TTC549 (cell line): Measurements from ENCODE around the gene FCGR3A.
"Not testable (repeated sequence)": the region's sequence is repeated elsewhere in the genome, so short reads cannot be mapped to it uniquely, and the experiment has no call there.

Source experiments
- FAIRE-seq: peaks from 2 replicates; lab custom pipeline; 2012; peaks lifted over from hg19 to GRCh38; lab: Jason Lieb, UNC

The FCGR3A gene

DNA sequence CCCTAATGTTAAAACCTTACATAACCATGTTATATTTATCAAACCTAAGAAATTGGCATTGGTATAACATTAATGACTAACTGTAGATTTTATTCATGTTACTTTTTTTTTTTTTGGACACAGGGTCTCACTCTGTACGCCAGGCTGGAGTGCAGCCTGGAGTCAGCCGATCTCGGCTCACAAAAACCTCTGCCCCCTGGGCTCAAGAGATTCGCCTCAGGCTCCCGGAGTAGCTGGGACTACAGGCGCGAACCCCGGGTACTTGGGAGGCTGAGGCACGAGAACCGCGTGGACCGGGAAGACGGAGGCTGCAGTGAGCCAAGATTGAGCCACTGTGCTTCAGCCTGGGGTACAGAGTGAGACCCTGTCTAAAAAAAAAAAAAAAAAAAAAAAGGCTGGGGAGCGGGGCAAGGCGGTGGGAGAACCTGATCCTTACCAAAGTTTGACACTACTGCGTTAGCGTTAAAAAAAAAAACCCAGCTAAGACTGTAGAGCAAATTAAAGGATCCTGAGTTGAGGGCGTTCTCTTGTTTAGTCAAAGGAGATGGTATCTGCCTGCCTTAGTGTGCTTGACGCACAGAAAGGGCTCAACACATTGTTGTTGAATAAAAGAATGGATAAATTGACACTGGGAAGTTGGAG, 20.0 kb downstream of the FCGR3A start:
- not testable (repeated sequence) for FAIRE-seq

DNA sequence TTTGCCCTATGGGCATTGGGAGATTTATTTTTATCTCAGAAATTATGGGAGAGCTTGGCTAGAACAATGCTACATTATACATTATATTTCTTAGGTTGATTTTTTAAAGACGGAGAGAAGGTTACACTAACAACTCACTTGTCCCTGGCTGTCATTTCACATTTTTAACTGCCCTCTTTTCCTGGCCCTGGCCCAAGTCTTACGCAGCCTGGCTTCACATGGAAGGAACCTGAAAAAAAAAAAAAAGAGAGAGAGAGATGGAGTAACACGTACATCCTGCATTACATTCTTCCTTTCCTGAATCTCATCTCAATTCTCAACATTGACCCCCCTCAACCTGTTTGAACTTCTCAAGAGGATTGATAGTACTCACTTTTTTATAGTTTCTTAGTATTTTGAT, 21.1 kb downstream of the FCGR3A start:
- not testable (repeated sequence) for FAIRE-seq

DNA sequence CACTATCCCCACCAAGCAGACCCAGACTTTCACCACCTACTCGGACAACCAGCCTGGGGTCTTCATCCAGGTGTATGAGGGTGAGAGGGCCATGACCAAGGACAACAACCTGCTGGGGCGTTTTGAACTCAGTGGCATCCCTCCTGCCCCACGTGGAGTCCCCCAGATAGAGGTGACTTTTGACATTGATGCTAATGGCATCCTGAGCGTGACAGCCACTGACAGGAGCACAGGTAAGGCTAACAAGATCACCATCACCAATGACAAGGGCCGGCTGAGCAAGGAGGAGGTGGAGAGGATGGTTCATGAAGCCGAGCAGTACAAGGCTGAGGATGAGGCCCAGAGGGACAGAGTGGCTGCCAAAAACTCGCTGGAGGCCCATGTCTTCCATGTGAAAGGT, 23.7 kb downstream of the FCGR3A start:
- FAIRE-seq = not testable (repeated sequence)

DNA sequence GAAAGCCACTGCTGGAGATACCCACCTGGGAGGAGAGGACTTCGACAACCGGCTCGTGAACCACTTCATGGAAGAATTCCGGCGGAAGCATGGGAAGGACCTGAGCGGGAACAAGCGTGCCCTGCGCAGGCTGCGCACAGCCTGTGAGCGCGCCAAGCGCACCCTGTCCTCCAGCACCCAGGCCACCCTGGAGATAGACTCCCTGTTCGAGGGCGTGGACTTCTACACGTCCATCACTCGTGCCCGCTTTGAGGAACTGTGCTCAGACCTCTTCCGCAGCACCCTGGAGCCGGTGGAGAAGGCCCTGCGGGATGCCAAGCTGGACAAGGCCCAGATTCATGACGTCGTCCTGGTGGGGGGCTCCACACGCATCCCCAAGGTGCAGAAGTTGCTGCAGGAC, 24.3 kb downstream of the FCGR3A start:
- not testable (repeated sequence) for FAIRE-seq

DNA sequence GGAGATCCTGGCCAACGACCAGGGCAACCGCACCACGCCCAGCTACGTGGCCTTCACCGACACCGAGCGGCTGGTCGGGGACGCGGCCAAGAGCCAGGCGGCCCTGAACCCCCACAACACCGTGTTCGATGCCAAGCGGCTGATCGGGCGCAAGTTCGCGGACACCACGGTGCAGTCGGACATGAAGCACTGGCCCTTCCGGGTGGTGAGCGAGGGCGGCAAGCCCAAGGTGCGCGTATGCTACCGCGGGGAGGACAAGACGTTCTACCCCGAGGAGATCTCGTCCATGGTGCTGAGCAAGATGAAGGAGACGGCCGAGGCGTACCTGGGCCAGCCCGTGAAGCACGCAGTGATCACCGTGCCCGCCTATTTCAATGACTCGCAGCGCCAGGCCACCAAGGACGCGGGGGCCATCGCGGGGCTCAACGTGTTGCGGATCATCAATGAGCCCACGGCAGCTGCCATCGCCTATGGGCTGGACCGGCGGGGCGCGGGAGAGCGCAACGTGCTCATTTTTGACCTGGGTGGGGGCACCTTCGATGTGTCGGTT, 24.8 kb downstream of the FCGR3A start:
- FAIRE-seq = not testable (repeated sequence)

DNA sequence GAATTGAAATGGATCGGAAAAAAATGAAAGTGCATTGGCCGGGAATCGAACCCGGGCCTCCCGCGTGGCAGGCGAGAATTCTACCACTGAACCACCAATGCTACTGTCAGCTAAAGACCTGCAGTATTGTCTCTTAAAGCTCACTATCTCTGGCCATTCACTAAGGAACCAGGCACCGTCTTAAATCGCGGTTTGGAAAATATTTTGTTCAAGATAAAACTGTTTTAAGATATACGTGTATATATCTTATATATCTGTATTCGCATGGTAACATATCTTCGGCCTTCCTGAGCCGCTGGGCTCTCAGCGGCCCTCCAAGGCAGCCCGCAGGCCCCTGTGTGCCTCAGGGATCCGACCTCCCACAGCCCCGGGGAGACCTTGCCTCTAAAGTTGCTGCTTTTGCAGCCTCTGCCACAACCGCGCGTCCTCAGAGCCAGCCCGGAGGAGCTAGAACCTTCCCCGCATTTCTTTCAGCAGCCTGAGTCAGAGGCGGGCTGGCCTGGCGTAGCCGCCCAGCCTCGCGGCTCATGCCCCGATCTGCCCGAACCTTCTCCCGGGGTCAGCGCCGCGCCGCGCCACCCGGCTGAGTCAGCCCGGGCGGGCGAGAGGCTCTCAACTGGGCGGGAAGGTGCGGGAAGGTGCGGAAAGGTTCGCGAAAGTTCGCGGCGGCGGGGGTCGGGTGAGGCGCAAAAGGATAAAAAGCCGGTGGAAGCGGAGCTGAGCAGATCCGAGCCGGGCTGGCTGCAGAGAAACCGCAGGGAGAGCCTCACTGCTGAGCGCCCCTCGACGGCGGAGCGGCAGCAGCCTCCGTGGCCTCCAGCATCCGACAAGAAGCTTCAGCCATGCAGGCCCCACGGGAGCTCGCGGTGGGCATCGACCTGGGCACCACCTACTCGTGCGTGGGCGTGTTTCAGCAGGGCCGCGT, 25.5 kb downstream of the FCGR3A start, which contains the start of gene HSPA6:
TSS of gene HSPA6 (plus strand) at position 724 of the 925 bp plus-strand sequence. CDS start at position 843, 119 bp downstream.
- not testable (repeated sequence) for FAIRE-seq

DNA sequence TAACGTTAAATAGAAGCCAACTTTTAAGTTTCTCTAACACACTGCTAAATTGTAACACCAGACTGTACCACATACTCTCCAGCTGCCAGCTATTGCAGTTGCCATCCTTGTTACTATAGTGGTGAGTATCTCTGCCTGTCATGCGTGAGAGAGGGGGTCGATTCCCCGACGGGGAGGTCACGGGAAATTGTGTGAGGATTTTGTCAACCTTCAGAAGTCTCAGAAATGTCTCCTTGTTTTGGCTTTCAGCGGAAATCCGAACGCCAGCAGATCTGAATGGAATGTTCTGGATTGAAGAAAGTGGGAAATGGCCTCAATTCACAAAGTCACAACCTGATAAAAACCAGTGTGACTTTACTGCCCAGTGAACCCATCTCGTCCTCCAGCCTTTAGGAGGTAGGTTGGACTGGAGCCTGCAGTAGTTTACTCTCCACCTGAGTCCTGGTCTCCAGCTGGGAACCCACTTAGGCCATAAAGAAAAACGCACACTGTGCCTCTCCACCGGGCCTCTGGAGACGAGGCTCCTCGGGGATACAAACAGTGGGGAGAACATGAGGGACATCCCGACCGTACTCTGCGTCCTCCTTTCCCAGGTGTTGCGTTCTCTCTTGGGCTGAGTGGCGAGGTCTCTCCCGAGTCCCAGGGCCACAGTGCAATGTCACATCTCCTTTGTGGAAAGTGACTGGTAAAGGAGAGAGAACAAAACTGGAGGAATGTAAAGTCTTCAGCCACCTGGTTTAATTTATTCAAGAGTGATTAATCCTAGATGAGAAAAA, 26.4 kb downstream of the FCGR3A start:
- not testable (repeated sequence) for FAIRE-seq

DNA sequence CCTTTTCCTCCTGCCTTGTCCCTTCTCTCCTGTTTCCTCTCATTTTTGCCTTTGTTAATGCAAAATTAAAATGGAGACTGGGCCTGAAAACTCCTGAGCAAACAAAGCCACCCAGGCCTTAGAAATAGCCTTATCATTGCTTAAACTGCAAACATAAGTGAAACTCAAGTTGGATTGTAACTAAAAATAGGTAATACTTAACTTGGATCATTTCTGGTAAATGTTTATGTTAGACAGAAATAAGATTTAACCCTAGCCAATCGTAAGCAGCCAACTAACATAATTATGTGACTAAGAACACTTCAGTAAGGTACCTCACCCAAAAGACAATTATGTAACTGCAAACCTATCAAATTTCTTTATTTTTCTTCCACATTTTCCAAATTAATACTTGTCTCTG, 35.7 kb downstream of the FCGR3A start:
- not testable (repeated sequence) for FAIRE-seq

DNA sequence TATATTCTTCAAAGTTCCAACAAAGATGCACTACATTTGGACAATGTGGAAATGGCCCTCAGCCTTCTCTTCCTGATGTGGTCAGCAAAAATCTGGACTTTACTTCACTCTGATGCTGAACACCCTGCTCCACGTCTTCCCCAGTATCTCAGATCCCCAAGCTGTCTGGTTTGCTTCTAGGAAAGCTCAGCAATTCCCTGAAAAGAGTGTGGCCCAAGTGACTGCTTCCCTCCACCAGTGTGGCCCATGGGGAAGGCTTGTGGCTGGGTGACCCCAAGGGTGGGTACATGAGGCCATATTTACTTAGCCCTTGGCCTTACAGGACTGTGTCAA, 36.2 kb downstream of the FCGR3A start:
- not testable (repeated sequence) for FAIRE-seq

DNA sequence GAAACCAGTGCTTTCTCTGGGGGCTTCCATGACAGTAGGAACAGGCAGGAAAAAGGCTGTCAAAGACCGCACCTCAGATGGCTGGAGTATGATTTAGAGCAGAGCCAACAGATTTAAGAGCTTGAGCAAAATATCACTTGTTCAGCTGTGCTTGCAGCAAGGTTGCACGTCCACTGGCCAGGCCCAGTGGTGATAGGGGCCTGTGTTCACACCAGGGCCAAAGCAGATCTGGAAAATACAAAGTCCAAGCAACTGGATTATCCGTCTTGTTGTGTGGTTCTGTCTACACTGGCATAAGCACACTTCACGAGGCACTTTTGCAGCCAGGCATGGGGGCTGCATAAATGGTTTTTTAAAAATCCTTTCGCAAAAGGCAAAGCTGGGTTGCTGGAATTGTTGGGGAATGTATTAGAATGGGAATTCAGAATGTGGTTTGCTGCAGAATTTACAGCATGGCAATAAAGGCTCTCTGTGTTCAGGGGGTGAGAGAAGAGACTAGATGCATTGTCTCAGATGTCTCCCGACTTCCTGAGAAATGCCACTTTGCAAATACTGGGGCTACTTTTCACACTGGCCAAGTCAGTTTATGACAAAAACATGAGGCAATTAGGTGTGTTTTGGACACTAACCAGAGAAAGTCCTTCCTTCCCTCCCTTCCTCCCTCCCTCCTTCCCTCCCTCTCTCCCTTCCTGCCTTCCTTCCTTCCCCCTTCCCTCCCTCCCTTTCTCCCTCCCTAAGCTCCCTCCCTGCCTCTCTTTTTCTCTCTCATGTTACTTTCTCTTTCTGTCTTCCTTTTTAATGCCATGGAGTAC, 36.8 kb downstream of the FCGR3A start:
- FAIRE-seq = not testable (repeated sequence)

DNA sequence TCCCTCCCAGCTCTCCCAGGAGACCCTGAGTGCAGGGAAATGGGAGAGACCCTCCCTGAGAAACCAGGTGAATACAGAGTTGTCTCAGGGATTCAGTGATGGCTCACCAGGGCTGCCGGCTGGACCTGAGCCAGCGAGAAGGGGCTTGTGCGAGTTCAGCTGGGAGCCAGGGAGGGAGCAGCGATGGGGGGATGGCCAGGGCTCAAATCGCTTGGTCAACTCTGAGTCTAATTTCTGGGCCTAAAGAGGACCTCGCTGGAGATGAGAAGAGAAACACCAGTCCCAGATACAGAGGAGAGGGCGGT, 37.9 kb downstream of the FCGR3A start:
- no peak for FAIRE-seq

DNA sequence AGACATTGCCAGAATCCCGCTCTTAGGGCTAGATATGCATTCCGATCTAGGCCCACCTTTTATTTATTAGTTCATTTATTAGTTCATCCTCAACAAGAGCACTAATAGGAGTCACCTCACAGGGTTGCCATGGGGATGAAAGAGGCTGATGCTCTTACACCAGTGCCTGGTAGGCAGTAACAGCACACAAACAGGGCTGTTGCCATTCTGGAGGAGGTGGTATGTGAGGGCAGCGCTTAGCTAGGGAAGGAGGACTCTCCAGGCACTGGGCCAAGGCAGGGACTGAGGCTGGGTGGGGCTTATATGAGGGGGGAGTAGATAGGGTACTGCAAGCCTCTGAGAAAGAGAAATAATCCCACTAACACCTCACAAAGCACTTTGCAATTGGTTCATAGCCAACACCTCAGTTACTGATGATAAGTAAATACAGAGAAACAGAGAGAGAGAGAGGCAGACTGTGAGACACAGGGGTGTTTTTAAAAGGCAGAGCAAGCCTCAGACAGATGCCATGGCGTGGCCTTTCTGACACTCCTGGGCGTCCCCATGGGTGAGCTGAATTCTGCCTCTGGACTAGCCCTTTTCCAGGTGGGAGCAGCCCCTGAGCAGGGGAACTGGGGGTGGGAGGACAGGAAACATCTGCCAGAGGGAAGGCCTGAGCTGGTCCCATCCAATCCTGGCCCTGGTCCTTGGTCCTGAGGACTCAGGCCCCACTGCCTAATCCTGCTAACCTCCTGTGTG, 38.4 kb downstream of the FCGR3A start:
- FAIRE-seq = no peak

DNA sequence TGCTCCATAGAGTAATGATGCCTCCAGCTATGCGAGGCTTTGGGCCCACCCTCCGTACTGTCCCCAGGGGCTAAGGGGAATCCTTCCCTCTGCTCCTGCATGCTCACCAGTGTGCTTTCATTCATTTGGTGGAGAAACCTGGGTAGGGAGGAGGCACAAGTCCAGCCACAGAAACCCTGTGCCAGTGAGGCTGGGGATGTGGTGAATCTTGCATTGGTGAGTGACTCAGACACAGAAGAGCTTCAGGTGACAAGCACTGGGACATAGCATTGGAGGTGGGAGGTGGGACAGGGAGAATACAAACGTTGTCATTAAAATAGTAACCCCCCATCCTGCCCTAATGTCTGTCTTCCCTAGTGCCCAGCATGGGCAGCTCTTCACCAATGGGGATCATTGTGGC, 39.1 kb downstream of the FCGR3A start:
- no peak for FAIRE-seq

DNA sequence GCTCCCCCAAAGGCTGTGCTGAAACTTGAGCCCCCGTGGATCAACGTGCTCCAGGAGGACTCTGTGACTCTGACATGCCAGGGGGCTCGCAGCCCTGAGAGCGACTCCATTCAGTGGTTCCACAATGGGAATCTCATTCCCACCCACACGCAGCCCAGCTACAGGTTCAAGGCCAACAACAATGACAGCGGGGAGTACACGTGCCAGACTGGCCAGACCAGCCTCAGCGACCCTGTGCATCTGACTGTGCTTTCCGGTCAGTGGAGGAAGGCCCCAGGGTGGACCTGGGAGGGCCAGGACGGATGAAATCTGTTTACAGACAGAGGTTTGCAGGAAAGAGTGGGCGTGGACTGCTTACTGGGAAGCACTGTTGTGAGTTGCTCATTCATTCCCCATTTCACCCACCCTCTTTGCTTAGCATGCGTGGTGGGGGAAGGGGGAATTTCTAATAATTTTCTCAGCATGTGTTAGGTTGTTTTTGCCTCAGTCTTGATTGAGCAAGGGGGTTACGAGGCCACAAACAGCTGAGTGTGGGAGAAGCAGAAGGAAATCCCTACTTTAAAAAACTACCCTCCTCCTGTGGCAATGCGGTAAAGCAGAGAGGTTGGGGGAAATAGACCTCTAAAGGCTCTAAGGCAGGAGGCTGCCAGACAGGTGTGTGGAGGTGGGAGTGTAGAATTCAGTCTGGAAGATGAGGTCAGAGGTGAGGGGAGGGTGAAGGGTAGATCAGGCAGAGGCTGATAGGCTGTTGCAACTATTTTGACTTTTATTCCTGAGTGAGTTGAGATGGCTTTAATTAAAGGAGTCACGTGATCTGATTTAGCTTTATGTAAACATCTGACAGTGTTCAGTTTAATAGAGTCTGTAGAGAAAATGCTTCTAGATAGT, 43.0 kb downstream of the FCGR3A start:
- FAIRE-seq = no peak

DNA sequence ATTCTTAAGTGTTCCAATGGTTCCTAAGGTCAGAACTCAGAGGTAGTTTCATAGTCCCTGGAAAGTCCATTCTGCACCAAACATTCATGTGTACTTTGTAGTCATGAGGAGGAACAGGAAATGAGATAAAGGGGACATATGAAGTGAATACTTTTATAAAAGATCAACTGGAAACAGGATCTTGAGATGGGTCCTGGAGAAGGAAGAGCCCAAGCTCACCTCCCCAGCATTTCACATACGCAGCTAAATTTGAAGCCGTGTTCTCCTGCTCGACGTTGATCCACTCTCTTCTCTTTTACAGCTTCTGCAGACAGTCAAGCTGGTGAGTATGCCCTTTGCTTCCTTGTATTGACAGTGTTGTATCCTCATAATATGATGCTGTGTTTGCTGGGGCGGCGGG, 43.9 kb downstream of the FCGR3A start:
- FAIRE-seq = no peak

DNA sequence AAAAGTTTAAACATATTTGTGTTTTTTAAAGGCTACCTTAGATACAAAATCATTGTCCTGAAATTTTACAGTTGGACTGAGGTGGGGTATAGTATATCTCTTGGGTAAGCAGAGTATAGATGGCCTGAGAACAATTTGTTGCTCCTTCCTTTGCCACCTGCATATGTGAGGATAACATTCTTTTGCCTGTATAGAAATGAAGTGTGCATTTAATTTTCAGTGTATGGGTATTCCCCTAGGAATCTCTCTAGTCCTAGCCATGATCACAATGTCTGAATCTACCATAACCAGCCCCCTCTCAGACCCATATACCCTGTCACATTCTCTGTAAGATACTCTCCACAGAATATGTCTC, 46.2 kb downstream of the FCGR3A start:
- FAIRE-seq = no peak

DNA sequence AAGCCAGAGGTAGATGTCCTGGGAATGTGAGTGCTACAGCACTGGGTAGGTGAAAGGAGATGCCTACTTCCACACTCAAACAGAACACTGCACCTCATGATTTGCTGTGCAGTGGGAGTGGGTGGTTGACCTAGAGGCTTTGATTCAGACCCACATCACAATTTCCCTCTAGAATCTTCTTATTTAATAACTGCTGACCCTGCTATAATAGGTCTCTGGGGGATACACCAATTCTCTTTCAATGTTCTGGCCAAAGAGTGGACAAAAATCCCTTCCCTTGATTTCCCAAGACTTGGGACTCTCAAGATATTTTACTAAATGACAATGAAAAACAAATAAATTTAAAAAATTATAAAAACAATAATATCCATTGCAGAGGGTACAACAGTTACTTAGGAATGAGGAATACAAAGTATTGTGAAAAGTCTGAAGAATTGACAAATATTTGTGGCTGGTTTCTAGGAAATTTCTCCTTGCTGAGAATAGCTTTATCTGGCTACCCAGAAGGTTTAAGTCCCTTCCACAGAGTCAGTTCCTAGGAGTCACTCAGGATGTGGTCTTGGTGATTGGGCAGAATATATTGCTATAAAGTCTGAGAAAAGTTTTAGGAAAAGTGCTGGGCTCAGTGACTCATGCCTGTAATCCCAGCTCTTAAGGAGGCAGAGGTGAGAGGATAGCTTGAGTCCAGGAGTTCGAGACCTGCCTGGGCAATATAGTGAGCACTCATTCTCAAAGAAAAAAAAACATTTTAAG, 46.8 kb downstream of the FCGR3A start:
- FAIRE-seq = no peak

DNA sequence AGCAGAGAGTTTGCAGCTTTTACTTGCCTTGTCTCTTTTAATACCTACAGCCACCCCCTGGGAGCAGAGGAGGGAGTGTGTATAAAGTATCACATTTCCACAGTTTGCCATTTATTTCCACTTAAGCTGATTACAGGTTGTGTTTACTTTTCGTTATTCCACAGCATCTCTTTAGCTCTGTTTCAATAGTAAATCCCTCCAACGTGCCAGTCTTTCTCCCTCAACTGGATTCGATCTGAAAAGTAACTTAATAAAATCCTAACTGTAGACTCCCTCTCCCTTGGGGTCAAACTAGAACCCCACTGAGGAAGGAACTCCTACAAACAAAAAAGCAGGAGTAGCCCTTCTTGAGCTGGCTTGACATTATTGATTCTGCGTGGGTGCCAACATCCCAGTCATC, 47.4 kb downstream of the FCGR3A start:
- FAIRE-seq = no peak

DNA sequence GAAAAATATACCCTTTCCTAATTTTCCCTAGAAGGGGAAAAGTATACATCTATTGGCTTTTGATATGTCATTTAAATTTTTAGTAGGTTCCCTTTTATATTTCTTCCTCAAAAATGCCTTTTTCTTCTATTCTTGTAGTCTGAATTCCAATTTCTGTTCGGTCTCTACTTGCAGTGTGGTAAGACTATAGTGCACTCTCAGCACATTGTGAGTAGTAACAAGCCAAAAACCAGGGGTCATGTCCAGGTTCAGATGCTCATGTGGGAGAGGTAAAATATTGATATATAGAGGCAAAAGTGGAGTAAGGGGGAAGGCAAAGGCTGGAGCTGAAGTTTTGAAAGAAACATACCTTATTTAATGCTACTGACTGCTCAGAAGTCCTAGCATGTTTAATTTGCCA, 48.4 kb downstream of the FCGR3A start:
- peak; percentile 15 for FAIRE-seq
